HCT116 (cell line): ENCODE results near the gene TMEM38B. TPM values are rescaled to one million over a fixed set of nuclear protein-coding genes. Genes with fewer than 3 reads are reported as not detected.

Source experiments
- ATAC-seq: fragments of 200-7000 bp; cut with Tn5 transposase; 2 replicates; pipeline ENCODE4 v1.9.1; 2020; ENCODE audit warnings: mild to moderate bottlenecking, moderate library complexity
- BruUV-seq: library from RNA; stranded (reverse); fragments of 400-500 nt; replicated peaks from 2 replicates; lab custom pipeline; 2021; lab: Mats Ljungman, UMichigan
- CTCF ChIA-PET: fragments of 300-600 bp; sonication (Branson Sonifier 250); formaldehyde crosslinking; loops from one replicate; lab custom pipeline; 2021; ENCODE audit warnings: antibody characterized with exemption; lab: Charles Lee
- POLR2A ChIA-PET: fragments of 300-600, 350-600 bp; sonication (Branson Sonifier 250); formaldehyde crosslinking; loops from one replicate; lab custom pipeline; 2021; ENCODE audit warnings: antibody characterized with exemption; lab: Charles Lee
- RAD21 ChIA-PET, 2 experiments: fragments of 300-600 bp; sonication (Branson Sonifier 250); formaldehyde crosslinking; loops; one replicate each; lab custom pipeline; 2023; ENCODE audit warnings: low total read pairs in 2 of 2; ENCODE audit not compliant: uncharacterized antibody in 2 of 2, unreplicated experiment in 2 of 2, low non-redundant PET in 1 of 2; lab: Charles Lee
- DNase-seq: peaks from one replicate; pipeline ENCODE4 v3.0.0-alpha.2; 2010; ENCODE audit warnings: low read depth, low spot score
- H2AFZ ChIP-seq: fragments of 200-600 bp; shearing (Covaris generic), sonication (generic); 2 replicates; pipeline ENCODE4 v1.6.1; 2017; ENCODE audit warnings: low read depth, mixed run types, mixed read lengths, antibody characterized with exemption, low read length; ENCODE audit not compliant: poor library complexity, severe bottlenecking
- H3K27ac ChIP-seq: 2 replicates; pipeline ENCODE4 v1.5.1; 2012; ENCODE audit warnings: low read depth, low read length
- H3K27me3 ChIP-seq: fragments of 200-600 bp; sonication (generic); 2 replicates; pipeline ENCODE4 v1.6.1; 2016; ENCODE audit warnings: mixed run types, low read length, mixed read lengths; ENCODE audit not compliant: insufficient read depth
- H3K36me3 ChIP-seq, 2 experiments: fragments of 200-500 bp in 1 of 2; fragments of 200-600 bp in 1 of 2; sonication (Bioruptor generic) in 1 of 2; sonication (generic) in 1 of 2; 2 replicates each; pipeline versions ENCODE4 v1.5.1 to v1.6.1; 2014 to 2016; ENCODE audit warnings: low read length in 2 of 2, inconsistent platforms in 1 of 2, mixed read lengths in 1 of 2, mixed run types in 1 of 2; ENCODE audit not compliant: insufficient read depth in 2 of 2, control insufficient read depth in 1 of 2
- H3K4me1 ChIP-seq, 2 experiments: fragments of 200-600 bp in 1 of 2; sonication (generic) in 1 of 2; 2 replicates each; pipeline versions ENCODE4 v1.5.1 to v1.6.1; 2012 to 2017; ENCODE audit warnings: low read length in 2 of 2, inconsistent platforms in 1 of 2, mild to moderate bottlenecking in 1 of 2, mixed read lengths in 1 of 2, mixed run types in 1 of 2, moderate library complexity in 1 of 2; ENCODE audit not compliant: insufficient read depth in 2 of 2, control insufficient read depth in 1 of 2
- H3K4me2 ChIP-seq: fragments of 200-600 bp; sonication (generic); 2 replicates; pipeline ENCODE4 v1.6.1; 2017; ENCODE audit warnings: mixed run types, low read length, mixed read lengths
- H3K4me3 ChIP-seq, 2 experiments: fragments of 200-600 bp in 1 of 2; sonication (generic) in 1 of 2; replicated peaks in 1 of 2; 2 replicates each; pipeline ENCODE4 v1.5.1; 2011 to 2016; ENCODE audit warnings: low read length in 2 of 2, control low read depth in 1 of 2, low read depth in 1 of 2, mild to moderate bottlenecking in 1 of 2, mixed read lengths in 1 of 2, mixed run types in 1 of 2
- H3K79me2 ChIP-seq: fragments of 200-600 bp; sonication (generic); 2 replicates; pipeline ENCODE4 v1.6.1; 2017; ENCODE audit warnings: mild to moderate bottlenecking, mixed run types, low read length, moderate library complexity, mixed read lengths; ENCODE audit not compliant: insufficient read depth
- H3K9ac ChIP-seq: fragments of 200-600 bp; sonication (generic); 2 replicates; pipeline ENCODE4 v1.6.1; 2016; ENCODE audit warnings: low read length, mixed read lengths
- H3K9me2 ChIP-seq: fragments of 200-600 bp; sonication (generic), shearing (Covaris generic); 2 replicates; pipeline ENCODE4 v1.6.1; 2017; ENCODE audit warnings: mixed run types, mild to moderate bottlenecking, moderate library complexity; ENCODE audit not compliant: insufficient read depth
- H3K9me3 ChIP-seq, 2 experiments: fragments of 200-500 bp in 1 of 2; fragments of 200-600 bp in 1 of 2; sonication (Bioruptor generic) in 1 of 2; sonication (generic) in 1 of 2; 2 replicates each; pipeline ENCODE4 v1.6.1; 2014 to 2017; ENCODE audit warnings: low read length in 2 of 2, mixed read lengths in 2 of 2, inconsistent platforms in 1 of 2, low read depth in 1 of 2, mild to moderate bottlenecking in 1 of 2, mixed run types in 1 of 2, moderate library complexity in 1 of 2; ENCODE audit not compliant: control insufficient read depth in 1 of 2, insufficient read depth in 1 of 2
- H4K20me1 ChIP-seq: fragments of 200-600 bp; sonication (generic), shearing (Covaris generic); 2 replicates; pipeline ENCODE4 v1.6.1; 2017; ENCODE audit warnings: mixed run types, mild to moderate bottlenecking, moderate library complexity; ENCODE audit not compliant: insufficient read depth
- ATF3 ChIP-seq: IDR thresholded peaks from 2 replicates; pipeline ENCODE4 v1.6.1; 2012
- CBX3 ChIP-seq: IDR thresholded peaks from 2 replicates; pipeline ENCODE4 v1.6.1; 2012; ENCODE audit warnings: low read depth
- CTCF ChIP-seq, 3 experiments: fragments of 200-600 bp in 1 of 3; sonication (generic) in 1 of 3; IDR thresholded peaks in 2 of 3; conservative IDR thresholded peaks in 1 of 3; 2 replicates each; pipeline ENCODE4 v1.5.1; 2012 to 2017; ENCODE audit warnings: low read depth in 2 of 3, low read length in 2 of 3, antibody characterized with exemption in 1 of 3, borderline replicate concordance in 1 of 3, control low read depth in 1 of 3, mild to moderate bottlenecking in 1 of 3, mixed read lengths in 1 of 3, mixed run types in 1 of 3, moderate library complexity in 1 of 3; ENCODE audit not compliant: insufficient read depth in 1 of 3
- EGR1 ChIP-seq: IDR thresholded peaks from 2 replicates; pipeline ENCODE4 v1.6.1; 2012; ENCODE audit warnings: low read depth
- ELF1 ChIP-seq: IDR thresholded peaks from 2 replicates; pipeline ENCODE4 v1.6.1; 2012; ENCODE audit warnings: low read depth, borderline replicate concordance
- FOSL1 ChIP-seq: IDR thresholded peaks from 2 replicates; pipeline ENCODE4 v1.6.1; 2012; ENCODE audit warnings: low read depth
- POLR2A ChIP-seq: IDR thresholded peaks from 2 replicates; pipeline ENCODE4 v1.7.0; 2011; ENCODE audit warnings: borderline replicate concordance; ENCODE audit not compliant: insufficient read depth, insufficient read length; ENCODE audit errors: extremely low read depth
- POLR2AphosphoS5 ChIP-seq: IDR thresholded peaks from 2 replicates; pipeline ENCODE4 v1.6.1; 2011; ENCODE audit warnings: mild to moderate bottlenecking, low read depth, low read length, moderate library complexity
- RAD21 ChIP-seq: IDR thresholded peaks from 2 replicates; pipeline ENCODE4 v1.6.1; 2012; ENCODE audit warnings: low read depth, mild to moderate bottlenecking
- REST ChIP-seq: IDR thresholded peaks from 2 replicates; pipeline ENCODE4 v1.6.1; 2012; ENCODE audit warnings: low read depth
- SRF ChIP-seq: IDR thresholded peaks from 2 replicates; pipeline ENCODE4 v1.6.1; 2012; ENCODE audit warnings: low read depth
- YY1 ChIP-seq: IDR thresholded peaks from 2 replicates; pipeline ENCODE4 v1.6.1; 2011; ENCODE audit warnings: low read length, low read depth, moderate library complexity, mild to moderate bottlenecking; ENCODE audit not compliant: insufficient replicate concordance; ENCODE audit errors: extremely low read depth
- ZFX ChIP-seq: fragments of 450-650 bp; IDR thresholded peaks from 2 replicates; pipeline ENCODE4 v1.6.1; 2017
- intact Hi-C: fragments of 100-400 bp; cut with micrococcal nuclease; formaldehyde crosslinking; loops from 2 replicates; pipeline ENCODE4 v1.10.0; 2022
- total RNA-seq: library from RNA; stranded (reverse); gene quantifications from one replicate; pipeline ENCODE4 v1.2.1, GENCODE V29; 2021; ENCODE audit not compliant: unreplicated experiment

The TMEM38B gene
- total RNA-seq, 1 experiment from 2014 or later, result 24.5 TPM

- POLR2A ChIA-PET, result no interaction called here
- intact Hi-C loops, result no loop called here
- BruUV-seq, result no TSS peak
- H4K20me1 ChIP-seq, result no peaks in the 10 kb centered on the region
- ATAC-seq, result no peak
- no peak overlapping the region for H3K27ac ChIP-seq
- no peak overlapping the region for H2AFZ ChIP-seq
- no peaks in the 10 kb centered on the region for H3K27me3 ChIP-seq
- no peaks in the 10 kb centered on the region for H3K9me3 ChIP-seq
- no peaks in the 10 kb centered on the region for H3K9me2 ChIP-seq
- TF ChIP-seq CBX3, result no peak
- TF ChIP-seq SRF, result no peak
- no peak for TF ChIP-seq REST
- no peak for TF ChIP-seq EGR1
- no peak for TF ChIP-seq FOSL1
- no peak for TF ChIP-seq ATF3
- TF ChIP-seq YY1, result no peak
- no peak for TF ChIP-seq ELF1
- TF ChIP-seq POLR2A, result no peak
- no peak for TF ChIP-seq POLR2AphosphoS5
- TF ChIP-seq ZFX, result no peak
- no peak for TF ChIP-seq CTCF (IDR thresholded peaks at IDR 0.05 in 2 of 3, conservative IDR thresholded peaks at IDR 0.05 in 1 of 3; ENCODE audit: borderline replicate concordance in 1 of 3, insufficient read depth in 1 of 3, low read depth in 2 of 3, low read length in 2 of 3)
- TF ChIP-seq RAD21, result no peak
- TF ChIP-seq, all 23 proteins: peak for 0
- CTCF ChIA-PET, result no interaction called here
- RAD21 ChIA-PET, result no interaction called here
- Histone ChIP-seq H3K79me2 (no peaks in the 10 kb centered on the region), H3K36me3 (no peaks in the 10 kb centered on the region), H3K4me3 (no peak overlapping the region), H3K4me1 (no peaks in the 10 kb centered on the region), H3K9ac (no peak overlapping the region), H3K4me2 (no peak overlapping the region)
- no peak for DNase-seq
Observed at GRCh38 chr9:105646879-105647594, 47.3 kb upstream of the TMEM38B start.
